Activated CD4-positive, alpha-beta T cell treated with anti-CD3 and anti-CD28 coated beads for 24 hours (primary cell): ENCODE data around the gene NRXN3.
"Not testable (repeated sequence)": the region's sequence is repeated elsewhere in the genome, so short reads cannot be mapped to it uniquely, and the experiment has no call there.

Experiments
- DNase-seq, 2 donors: peaks; one replicate each; pipeline ENCODE4 v3.0.0-alpha.2; 2020; ENCODE audit warnings: low read depth in 2 of 2

NRXN3 gene

DNA sequence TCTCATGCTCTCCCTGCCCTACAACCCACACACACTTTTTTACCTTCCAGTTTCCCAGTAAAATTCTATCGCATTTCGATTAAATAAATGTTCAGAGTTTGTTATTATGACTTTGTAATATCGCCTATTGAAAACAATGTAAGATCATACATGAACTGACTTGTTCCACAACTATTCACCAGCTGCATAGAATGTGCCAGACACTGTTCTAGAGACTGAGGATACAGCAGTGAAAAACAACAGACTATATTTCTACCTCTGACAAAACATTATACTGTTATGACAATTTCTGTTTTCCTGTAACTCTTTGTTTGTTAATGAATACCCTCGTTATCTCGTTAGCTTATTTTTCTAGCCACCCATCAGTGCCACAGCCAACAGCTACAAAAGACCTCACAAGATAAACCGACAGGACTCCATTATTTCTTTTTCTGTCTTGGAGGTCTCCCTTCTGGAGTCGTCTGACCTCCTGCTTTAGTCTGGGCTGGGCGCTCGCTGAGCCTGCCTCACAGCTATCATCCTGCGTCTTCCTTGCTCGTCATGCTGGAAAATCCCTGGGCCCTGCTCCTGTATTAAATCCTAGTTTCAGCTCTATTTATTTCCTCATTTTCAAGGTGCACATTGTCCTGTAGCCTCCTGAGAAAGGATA, 1542.3 kb downstream of the NRXN3 start:
- no peak for DNase-seq

DNA sequence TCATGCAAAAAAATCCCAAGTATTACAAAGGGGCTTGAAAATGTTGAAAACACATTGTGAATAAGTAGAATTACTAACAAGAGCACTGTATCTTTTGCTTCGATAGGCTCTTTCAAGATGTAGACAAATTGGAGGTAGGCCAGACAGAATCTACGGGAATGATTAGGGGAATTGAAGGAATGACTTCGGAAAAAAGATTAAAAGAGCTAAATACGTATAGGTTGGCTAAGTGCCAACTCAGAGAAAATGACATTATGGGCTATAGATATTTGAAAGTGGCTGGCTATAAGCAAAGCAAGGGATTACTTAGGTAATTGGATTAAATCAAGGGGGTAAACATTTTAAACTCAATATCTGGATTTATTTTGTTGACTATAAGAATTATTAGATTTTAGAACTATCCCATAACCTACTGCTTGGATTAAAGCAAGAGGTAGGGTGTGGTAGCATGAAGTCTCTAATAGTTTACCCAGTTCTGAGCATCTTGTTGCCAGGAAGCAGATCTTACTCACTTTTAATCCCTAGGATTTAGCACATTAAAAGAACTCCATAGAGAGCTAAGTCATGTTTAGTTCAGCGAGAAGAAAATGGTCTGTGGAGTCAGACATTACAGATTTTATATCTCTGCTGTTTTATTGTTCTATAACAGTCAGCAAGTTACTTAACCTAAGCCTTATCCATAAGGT, 1551.4 kb downstream of the NRXN3 start:
- DNase-seq = no peak

DNA sequence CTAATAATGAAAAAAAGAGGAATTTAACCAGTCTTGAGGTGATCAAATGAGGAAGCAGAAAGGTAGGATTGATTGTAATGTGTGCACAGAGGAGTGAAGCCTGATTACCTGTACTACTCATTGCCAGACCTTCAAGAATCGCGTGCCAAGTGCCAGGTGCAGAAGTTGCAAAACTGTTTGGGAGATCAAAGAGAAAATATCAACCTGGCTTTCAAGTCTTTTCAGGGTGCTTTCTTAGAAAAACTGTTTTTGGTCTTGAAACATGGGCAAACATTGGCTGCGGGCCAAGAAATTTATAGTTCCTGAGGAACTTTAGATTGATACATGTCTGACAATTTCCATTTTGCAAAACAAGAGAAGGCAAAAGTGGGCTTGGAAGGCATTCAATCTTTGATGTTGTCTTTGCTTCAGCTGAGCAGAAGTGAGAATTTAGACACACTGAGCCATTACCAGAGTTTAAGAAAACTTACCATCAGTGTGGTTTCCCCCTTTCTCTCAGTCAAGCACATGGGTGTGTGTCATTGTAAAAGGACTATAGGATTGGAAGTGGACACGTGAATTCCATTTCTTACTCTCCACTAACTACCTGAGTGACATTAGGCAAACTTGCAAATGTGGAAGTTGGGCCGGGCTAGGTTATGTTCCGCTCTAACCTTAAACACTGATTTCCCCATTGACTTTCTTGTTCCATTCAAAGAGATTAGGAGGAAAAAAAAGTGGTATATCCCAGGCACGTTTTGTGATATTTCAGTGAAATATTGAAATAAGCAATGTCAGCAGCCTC, 1555.0 kb downstream of the NRXN3 start:
- DNase-seq = no peak

DNA sequence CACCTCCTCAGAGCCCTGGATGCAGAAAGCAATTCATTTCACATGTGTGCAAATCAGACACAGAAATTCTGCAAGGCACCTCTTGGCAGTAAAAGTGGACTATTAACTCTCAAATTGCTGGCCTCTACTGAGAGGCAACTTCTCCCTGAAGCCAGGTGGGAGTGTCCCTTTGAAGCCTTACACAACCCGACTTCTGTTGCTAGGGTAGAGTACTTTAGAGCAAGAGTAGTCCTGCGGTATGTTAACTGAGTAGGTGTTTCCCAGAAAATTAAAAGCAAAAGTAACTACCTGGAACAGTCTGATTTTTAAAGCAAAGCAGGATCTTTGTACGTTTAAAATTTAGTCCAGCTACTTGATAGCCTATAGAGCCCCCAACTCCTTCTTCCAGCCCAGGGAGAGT, 1557.7 kb downstream of the NRXN3 start:
- DNase-seq = no peak

DNA sequence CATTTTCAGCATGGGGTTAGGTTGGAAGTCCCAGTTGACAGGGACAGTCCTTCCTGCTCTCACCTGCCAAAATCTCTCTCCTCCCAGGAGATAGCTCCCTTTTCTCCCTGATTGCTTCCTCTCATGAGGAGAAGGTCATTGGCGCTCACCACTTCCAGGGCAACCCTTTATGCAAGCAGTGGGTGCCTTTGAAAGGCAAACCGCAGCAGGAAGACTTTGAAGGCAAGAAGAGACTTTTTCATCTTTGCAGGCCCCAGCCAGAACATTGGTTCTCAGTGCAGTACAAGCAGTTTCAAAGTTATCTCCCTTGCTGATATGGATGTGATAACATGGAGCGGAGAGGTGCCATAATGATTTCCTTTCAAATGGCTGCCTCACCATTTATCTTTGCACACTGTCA, 1558.2 kb downstream of the NRXN3 start:
- no peak for DNase-seq

DNA sequence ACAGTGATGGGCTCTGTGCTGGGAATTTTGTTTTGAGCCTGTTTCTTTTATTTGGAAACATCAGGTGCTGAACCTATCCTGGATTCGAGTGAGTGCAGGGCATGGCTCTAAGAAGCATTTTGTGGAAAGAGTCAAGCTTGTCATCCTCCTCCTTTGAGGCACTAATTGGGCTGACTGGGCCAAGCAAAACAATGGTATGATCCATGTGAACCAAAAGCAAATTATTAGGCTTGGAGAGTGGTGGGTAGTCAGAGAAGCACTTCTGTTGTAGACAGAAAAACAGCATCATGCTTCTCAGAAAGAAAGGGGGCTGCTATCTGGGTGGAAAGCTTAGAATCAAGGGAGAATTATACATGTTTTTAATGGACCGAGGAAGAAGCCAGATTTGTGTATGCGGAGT, 1559.6 kb downstream of the NRXN3 start:
- DNase-seq = no peak

DNA sequence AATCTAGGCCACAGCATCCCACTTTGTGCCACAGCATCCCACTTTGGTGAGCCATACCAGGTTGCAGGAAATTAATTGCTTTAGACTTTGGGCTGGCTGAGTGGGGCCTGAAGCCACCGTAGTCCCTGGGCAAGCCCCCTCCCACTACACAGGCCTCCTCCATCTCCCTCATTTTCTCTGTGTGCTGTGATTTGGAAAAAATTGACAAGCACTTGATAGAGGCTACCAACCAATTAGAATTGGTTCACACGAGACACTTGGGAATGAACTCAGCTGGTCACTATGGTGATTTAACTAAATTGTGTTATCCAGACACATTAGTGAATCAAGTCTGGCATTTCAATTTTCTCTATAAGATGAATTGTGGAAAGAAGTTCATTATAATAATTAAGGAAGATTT, 1560.0 kb downstream of the NRXN3 start:
- no peak for DNase-seq

DNA sequence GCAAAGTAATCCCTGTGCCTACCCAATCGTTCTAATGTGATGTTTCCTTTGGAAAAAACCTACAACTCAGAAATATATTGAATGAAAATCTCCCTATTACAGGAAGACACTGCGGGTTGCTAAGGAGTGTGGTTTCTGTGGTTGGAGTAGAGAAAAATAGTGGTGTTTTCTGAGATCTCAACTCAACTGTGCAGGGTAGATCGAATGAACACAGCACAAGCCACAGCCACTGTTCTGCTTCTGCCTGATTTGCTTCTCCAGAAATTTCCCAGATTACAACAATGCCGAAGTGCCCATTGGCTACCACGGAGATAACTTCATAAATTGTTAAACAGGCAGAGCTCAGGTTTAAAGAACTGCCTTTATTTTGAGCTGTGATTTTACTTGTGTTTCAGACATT, 1560.8 kb downstream of the NRXN3 start:
- no peak for DNase-seq

DNA sequence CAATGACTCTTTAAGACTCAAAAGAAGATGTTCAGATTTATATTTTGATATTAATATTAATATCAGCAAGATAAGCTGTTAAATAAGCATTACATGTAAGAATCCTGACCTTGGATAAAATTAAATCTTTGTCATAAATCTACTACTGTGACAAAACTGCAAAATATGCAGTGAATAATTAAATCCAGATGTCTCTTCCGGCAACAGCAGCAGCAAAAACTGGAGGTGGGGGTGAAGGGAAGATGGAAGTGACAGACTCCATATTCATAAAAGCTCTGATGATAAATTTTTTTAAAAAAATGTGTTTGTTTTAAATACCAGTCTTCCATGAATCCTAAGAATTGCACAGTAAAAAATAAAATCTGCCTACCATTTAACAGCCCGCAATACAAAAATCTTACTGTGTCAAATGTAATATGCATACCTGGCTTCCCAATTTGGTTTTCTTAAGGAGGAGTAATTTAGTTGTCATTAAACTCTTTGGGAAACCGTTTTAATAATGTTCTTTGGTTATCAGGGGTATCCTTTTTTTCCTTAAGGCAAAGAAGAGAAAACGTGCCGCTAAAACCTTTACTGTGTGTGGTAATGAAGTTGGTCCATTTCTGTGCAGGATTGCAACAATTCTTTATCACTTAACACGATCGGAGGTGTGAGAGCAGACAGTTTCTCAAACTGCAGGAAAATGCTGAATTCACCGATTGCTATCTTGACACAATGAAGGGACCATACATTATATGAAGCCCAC, 1562.9 kb downstream of the NRXN3 start:
- DNase-seq = no peak

DNA sequence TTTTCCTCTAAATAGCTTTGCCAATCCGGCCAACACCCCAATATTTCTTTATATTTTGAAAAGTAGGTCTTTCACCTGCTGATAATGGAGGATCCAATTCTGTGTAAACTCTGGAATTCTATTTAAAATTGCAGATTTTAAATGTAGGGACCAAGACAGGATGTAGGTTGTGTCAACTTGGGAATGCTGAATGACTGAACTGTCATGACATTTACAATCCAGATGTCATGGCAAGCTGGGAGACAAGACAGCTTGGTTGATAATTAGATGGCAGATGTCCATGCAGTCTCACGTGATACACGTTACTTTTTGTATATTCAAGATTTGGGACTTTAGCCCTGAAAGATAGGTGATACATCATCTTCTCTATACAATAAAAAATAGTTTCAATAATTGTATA, 1564.0 kb downstream of the NRXN3 start:
- DNase-seq = no peak

DNA sequence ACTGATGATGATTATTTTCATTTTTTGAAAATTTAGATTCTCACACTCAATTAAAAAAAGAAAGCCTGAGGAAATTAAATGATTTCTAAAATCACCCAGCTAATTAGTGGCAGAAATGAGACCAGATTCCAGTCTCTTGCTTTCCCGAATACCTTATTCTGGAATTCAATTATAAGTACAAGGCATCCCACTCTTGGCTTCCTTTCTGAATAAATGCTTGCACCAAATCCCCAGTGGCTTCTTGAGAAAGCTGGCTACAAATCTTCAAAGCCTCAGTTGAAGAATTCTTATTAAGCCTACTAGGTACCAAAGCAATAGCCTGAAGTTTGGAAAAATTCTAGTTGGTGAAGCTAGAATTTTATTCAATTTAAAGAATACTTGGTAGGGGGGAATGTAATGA, 1564.5 kb downstream of the NRXN3 start:
- DNase-seq = no peak

DNA sequence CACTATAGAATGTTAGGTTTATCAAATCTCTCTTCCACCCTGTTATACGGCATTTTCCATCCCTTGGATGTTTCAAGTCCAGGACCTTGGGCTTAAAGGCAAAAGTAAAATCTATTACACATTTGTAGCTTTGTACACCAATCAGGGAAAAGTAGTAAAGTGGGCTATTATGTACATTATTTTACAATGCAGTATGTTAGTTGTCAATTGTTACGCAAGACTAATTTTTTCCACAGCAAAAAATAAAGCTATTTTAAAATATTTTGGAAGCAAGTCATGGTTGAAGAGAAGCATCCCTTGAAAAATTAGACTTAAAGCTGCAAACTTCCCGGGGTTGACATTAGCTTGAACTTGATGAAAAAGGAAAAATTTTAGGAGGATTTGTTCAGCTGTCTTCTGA, 1564.9 kb downstream of the NRXN3 start:
- no peak for DNase-seq

DNA sequence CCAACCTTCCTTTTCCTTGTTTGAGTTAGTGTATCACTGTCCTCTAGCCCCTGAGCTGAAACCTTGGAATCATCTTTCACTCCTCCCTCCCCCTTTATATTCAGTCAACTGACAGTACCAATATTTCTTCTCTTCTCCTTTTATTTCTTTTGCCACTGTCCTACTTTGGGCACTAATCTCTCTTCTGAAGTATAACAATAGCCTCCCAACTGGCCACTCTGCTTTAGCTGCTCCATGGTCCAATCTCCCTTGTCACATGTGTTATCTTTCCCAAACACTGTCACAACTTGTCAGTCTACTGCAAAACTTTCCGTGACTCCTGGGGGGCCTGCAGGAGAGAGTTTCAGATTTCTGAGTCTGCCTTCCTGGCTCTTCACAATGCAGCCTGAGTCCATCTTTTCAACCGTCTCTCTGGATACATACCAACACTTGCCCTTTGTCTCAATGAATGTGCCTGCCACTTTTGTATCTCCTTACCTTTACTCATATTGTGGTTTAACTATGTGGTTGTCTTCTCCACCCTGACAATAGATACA, 1570.0 kb downstream of the NRXN3 start:
- no peak for DNase-seq

DNA sequence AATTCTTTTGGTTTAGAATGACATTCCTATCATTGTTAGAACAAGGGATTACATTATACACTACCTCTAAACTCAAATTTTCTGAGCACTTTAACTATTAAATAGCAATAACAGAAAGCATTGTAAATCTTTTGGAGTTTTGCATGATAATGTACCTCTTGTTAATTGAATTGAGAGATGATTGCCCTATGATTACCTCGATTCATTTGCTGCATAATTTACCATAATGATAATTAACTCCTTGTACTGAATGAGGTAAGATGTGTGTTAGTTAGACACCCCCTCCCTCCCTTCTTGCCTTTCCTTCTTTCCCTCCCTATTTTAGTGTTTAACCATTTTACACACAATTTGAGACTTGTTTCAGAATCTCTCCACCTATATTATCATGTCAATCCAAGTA, 1572.0 kb downstream of the NRXN3 start:
- DNase-seq = no peak

DNA sequence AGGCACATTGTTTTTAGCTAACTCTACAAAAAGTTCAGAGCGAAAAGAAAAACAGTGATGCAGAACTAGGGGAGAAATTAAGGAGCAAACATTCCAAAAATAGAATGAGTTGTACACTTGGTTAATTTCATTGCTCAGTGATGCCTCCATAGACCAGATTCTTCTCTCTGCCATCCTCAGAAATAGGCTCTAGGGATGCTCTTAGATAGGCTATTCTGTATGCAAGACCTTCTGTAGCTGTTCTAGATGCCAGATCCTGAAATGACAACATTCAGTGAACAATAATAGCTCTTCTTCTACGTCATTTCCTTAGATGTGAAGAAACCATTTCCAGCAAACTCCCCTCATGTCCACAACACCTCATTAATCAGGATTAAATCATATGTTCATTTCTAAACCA, 1574.9 kb downstream of the NRXN3 start:
- no peak for DNase-seq

DNA sequence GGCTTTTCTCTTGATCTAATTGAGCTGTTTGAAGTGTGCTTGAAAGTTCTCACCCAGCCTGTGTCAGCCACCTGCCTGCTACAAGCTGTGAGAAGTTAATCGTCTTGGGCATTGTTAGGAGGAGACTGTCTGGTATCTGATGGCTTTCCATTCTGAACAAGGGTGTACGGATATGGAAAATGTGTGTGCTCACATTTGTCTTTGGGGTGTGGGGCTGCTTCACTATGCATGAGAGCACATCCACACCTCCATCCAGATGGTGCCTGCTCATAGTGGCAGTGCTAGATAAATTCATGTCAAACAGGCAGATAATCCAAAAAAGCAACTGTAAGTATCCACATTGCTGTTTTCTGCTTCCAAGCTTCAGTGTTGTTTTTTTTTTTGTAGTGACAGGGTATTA, 1578.9 kb downstream of the NRXN3 start:
- DNase-seq = no peak

DNA sequence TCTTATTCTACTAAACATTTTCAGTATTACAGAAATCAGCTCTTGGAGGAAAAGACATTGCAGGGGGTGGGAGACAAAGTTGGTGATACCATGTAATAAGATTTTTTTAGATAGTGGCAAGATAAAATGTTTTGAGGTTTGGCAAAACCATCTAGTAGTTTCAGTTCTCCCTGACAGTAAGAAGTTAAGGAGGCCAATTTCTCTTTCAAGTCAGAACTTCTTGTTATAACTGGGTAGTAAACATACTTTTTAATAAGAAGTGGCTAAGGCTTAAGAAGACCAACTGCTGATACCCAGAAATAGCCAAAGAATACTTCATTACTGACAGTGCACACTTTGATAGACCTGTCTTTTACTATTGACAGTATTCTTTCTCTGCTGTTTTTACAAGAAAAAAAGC, 1588.8 kb downstream of the NRXN3 start:
- no peak for DNase-seq

DNA sequence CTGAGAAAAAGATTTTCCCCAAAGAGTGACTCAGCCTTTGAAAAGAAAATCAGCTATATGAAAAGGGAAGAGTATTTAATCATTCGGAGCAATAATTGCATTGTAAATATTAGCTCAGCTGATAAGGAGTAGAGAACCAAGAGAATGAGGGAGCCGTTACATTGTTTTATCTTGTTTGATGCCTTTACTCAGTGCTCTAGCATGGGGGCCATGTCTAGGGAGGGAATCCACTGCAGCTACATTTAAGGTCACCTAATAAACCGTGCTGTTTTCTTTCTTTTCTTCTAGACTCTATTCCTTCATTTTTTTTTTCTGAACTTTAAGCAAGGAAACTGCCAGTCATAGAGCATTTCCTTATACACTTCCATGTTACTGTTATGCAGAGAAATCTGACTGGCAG, 1594.2 kb downstream of the NRXN3 start:
- no peak for DNase-seq

DNA sequence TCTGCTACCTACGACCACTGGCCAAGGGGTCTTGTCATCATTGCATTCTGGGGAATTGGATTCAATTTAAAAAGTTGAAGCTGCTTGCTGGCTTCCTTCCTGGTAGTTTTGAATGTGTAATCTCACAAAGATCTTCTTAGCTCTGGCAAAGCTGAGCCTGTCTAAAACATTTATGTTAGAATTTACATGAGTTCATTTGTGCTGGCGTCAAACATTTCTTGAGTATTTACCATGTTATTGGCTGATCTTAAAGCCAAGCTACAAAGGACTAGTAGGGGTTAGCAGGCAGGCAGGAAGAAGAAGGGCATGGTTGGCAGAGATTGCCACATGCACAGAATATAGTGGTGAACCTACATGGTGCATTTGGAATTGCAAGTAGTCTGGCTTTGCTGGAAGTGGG, 1596.3 kb downstream of the NRXN3 start:
- DNase-seq = no peak

DNA sequence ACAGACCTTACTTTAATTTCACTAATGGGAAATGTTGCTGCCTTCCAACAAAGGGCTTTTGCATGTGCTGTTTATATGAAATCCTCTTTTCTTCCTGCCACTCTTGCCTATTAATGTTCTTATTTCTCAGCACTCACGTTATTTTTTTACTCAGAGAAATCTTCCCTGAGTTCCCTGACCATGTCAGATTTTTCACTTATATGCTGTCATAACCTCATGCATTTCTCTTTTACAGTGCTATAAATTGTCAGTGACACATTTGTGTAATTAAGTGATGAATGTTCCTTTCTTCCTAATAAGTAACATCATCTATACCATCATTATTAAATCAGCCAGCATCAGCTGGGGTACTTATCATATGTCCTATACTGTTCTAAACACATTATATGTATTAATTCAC, 1597.1 kb downstream of the NRXN3 start:
- no peak for DNase-seq

DNA sequence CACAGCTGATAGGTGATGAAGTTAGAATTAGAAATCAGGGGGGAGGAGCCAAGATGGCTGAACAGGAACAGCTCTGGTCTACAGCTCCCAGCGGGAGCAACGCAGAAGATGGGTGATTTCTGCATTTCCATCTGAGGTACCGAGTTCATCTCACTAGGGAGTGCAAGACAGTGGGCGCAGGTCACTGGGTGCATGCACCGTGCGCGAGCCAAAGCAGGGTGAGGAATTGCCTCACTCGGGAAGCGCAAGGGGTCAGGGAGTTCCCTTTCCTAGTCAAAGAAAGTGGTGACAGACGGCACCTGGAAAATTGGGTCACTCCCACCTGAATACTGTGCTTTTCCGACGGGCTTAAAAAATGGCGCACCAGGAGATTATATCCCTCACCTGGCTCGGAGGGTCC, 1597.5 kb downstream of the NRXN3 start:
- DNase-seq = not testable (repeated sequence)

DNA sequence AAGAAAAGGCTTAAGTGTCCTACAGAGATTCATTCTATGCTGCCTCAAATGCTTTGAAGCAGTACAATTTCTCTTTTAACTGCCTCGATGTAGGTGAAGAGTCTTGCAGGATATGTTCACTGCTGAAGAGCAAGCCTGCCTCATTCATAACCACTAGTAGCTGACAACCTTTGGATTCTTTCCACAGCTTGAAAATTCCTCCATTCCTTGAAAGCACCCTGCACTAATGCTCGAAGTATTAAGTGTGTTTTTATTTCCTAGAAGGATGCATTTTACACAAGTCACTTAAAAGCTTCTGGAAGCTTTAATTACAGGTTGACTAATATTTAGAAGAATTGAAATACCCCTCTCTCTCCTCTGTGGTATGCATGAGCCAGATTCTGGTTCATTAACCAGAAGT, 1611.7 kb downstream of the NRXN3 start:
- no peak for DNase-seq
